NB4 (cell line): ENCODE measurements around the gene MIS18A.

Source experiments
- DNase-seq: peaks from one replicate; pipeline ENCODE4 v3.0.0; 2010; ENCODE audit warnings: low read depth
- H3K4me3 ChIP-seq: one replicate; pipeline ENCODE4 v1.5.1; 2011; ENCODE audit warnings: mild to moderate bottlenecking, low read depth, low read length, moderate library complexity
- CTCF ChIP-seq: IDR thresholded peaks from one replicate; pipeline ENCODE4 v1.5.1; 2012; ENCODE audit warnings: low read depth, low read length
- MYC ChIP-seq: IDR thresholded peaks from 2 replicates; pipeline ENCODE4 v1.6.1; 2011; ENCODE audit warnings: low read depth, low read length
- POLR2A ChIP-seq: IDR thresholded peaks from 2 replicates; pipeline ENCODE4 v1.6.1; 2011; ENCODE audit warnings: mild to moderate bottlenecking; ENCODE audit not compliant: insufficient read length; ENCODE audit errors: extremely low read depth
- TF ChIP-seq, protein P1 (sequence below): IDR thresholded peaks from 2 replicates; pipeline ENCODE4 v1.6.1; 2011; ENCODE audit warnings: low read depth, low read length

MIS18A gene

DNA sequence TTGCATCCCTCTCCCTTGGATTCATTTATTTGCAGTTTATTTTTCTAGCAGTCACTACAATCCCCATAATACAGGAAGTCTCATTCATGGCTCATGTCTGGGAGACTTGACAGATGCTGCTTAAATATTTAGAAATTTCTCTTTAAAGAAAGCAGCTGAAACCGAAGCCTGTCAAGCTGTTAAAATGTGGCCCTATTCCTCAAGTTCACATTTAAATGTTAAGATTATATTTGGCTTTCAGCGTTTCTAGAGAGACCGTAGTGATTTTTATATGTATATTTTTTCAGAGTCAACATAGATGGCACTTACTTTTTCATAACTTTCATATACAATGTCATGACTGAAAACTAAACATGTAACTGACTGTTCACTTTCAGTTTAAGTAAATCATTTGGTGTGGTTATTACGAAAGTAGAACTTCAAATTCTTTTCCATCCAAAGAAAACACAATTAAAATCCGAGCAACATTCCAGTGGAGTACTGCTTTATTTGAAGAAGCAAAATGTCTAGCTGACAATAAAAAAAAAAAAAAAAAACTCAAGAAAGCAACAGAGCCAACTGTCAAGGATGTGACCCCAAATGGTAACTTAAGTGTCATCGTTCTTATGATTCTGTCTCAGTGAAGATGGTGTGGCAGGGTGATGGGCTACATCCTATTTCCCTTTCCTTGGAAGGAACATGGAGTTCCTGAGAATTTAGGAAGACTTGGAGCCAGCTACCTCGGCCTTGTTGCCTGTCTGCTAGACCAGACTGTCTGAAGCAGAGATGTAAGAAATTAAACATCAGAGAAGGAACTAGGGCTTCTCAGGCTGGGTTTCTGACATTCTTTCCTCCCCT, 37.8 kb downstream of the MIS18A start:
- TF ChIP-seq CTCF (no peak), MYC (no peak), POLR2A (no peak)
- TF ChIP-seq, protein P1, sequence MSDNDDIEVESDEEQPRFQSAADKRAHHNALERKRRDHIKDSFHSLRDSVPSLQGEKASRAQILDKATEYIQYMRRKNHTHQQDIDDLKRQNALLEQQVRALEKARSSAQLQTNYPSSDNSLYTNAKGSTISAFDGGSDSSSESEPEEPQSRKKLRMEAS = no peak
- no peak overlapping the region for H3K4me3 ChIP-seq
- DNase-seq = no peak

DNA sequence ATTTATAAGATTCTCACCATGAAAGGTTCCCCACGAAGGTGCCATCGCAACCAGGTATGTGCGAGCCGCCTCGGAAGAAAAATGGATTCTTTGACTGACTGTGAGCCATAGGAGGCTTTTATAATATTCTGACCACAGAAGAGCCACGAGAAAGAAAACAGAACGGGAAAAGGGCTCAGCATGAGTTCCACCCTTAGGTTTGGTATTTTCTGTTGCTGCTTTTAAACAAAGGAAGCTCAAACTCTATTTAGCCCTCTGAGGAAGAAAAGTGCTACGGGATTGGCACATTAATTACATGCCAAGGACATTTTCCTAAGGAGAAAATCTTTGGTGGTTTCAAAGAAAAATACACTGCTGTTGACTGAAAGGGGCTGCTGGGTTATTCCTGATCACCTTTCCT, 39.3 kb downstream of the MIS18A start:
- no peak overlapping the region for H3K4me3 ChIP-seq
- no peak for DNase-seq
- TF ChIP-seq CTCF = no peak

DNA sequence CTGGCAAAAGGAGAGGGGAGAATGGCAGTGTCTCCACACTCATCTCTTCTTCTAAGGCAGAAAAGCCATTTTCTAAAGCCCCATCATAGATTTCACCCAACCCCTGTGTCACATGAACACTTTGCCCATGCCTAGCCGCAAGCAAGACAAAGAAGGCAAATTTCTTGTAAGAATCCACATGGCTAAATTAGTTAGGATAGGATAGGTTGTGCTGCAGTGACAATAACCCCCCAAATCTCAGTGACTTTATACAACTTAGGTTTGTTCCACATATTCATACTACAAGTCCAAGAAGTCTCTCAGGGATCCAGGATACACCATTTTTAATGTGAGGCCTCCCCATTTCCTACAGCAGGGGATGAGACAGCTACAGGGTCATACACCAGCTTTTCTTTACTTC, 40.8 kb downstream of the MIS18A start:
- no peak overlapping the region for H3K4me3 ChIP-seq
- TF ChIP-seq, protein P1 = no peak
- TF ChIP-seq MYC = no peak
- TF ChIP-seq POLR2A = no peak
- no peak for TF ChIP-seq CTCF
- DNase-seq = no peak

- DNase-seq = no peak
- TF ChIP-seq MYC (no peak), POLR2A (no peak), CTCF (no peak)
- TF ChIP-seq, protein P1 = no peak
- H3K4me3 ChIP-seq = no peak overlapping the region
These were observed 41.8 kb downstream of the MIS18A start for GRCh38 chr21:32237021-32237420.

DNA sequence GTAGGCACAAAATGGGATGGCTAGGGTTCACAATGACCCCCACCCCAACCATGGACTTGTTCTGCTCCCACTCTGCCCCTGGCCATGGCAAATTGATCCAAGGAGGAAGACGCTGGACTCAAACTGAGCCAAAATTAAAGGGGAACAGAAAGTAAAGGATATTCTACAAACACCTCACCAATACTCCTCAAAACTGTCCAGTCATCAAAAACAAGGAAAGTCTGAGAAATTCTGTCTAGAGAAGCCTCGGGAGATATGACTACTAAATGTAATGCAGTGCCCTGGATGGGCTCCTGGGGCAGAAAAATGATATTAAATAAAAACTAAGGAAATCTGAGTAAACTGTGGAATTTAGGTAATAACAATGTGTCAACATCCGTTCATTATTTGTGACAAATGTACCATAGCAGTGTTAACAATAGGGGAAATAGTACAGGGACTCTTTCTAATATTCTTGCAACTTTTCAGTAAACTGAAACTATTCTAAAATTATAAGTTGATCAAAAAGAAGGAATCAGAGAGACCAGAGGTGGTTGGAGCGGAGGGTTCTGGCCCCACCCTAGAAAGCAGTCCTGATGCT, 45.0 kb downstream of the MIS18A start:
- TF ChIP-seq CTCF (no peak), POLR2A (no peak), MYC (no peak)
- TF ChIP-seq, protein P1 = no peak
- DNase-seq = no peak
- no peak overlapping the region for H3K4me3 ChIP-seq
